ENCODE measurements around the gene BICDL1.

Gene BICDL1

DNA sequence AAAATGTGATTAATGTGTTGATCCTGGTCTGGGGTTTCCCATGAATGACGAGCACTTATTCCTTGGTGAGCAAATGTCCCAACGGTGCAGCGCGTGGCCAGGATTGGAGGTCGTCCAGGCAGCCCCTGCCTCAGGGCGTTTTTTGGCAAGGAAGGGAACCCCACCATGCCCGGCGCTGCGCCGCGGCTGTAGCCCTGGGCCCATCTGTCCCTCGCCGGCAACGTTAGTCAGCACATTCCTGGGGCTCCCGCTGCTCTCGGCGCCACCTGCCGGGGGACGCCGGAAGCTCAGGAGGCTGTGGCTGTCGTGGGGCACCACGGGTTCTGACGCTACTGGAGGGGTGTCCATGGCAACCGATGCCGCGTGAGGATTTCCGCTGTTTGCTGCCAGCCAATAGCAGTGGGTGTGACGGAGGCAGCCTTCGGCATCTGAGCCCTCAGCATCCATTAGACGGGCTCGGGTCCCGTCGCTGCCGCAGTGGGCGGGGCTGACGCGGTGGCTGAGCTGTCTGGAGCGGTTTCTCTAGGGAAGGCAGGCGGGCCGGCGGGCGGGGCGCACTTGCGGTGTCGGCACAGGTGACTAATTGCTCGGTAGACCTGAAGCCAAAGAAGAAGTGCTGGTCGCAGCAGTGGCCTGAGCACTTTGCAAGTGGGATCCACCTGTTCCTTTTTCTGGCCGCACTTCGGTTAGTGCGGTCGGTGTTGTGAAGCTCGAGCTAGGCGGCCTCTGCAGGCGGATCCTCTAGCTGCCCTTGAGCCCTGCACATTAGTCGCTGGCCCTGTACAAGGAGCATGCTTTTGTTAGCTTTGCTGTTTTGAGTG is 98.0 kb downstream of the BICDL1 start:
- DNase-seq = peak; percentile 97

DNA sequence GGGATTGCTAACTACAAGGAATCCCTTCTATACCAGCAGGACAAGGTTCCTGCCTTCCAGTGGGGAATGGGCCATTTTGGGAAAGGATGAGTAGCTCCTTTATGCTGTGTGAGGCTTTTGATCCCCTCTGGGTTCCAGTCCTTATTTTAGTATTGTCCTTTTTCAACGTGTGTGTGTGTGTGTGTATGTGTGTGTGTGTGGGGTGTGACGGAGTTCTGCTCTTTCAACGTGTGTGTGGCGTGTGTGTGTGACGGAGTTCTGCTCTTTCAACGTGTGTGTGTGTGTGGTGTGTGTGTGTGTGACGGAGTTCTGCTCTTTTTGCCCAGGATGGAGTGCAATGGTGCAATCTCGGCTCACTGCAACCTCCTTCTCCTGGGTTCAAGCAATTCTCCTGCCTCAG is 100.1 kb downstream of the BICDL1 start:
- DNase-seq = no peak

DNA sequence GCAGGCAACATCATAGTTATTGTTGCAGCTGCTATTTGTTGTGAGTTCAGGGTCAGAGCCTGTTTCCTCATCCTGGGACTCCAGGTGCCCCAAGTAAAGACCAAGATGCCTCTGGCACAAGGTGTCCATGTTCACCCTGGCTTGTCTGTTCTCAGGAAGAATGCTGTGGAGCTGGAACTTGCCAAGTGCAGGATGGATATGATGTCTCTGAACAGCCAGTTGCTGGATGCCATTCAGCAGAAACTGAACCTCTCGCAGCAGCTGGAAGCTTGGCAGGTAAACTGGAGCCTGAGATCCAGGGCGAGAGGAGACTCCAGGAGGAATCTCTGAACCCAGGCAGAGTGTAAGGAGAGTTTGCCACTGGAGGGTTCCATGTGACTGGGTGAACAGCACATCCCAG is 100.8 kb downstream of the BICDL1 start:
- no peak for DNase-seq

DNA sequence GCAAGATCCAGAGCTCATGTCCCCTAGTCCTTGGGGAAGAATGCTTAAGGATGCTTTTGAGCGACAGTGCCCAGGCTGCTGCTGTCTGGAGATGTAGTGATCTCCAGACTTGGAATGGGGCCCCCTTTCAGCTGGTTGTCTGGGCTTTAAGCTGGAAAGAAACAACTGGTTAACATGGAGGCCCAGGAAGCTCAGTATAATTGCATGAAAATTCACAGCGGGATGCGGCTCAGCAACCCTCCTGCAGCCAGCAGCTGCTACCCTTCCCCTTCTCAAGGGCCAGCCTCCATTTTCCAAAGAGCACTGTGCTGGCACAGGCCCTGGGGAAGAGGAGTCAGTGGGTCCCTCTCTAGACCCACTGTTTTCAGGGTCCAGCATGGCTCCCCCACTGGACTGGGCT is 101.2 kb downstream of the BICDL1 start:
- no peak for DNase-seq

DNA sequence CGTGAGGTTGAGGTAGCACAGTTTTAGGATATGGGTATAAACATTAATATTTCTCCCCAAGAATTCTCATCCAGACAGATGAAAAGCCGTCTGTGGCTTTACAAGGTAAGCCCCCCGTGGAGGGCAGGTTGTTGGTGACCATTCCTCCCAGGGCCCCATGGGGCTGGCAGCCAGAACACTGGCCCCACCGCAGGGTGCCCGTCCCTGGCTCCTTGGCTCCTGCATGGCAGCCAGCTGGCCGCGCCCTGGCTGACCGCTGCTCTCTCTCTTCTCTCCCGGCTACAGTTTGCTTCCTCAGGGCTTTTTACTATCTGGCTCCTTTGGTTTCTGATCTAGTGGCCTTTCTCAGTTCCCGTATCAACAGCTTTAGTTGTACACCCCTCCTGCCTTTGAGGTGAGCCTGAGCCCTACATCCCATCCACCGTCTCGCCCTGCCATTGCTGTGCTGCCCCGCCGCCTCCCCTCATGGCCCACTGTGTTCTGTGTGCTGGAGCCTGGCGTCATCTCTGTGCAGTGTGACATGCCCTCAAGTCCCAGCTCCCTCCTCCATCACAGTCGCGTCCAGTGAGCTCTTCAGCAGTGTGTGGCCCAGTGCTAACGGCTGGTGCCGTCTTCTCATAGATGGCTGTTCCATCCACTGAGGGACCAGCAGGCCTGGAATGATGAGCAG is 101.7 kb downstream of the BICDL1 start:
- DNase-seq = no peak

DNA sequence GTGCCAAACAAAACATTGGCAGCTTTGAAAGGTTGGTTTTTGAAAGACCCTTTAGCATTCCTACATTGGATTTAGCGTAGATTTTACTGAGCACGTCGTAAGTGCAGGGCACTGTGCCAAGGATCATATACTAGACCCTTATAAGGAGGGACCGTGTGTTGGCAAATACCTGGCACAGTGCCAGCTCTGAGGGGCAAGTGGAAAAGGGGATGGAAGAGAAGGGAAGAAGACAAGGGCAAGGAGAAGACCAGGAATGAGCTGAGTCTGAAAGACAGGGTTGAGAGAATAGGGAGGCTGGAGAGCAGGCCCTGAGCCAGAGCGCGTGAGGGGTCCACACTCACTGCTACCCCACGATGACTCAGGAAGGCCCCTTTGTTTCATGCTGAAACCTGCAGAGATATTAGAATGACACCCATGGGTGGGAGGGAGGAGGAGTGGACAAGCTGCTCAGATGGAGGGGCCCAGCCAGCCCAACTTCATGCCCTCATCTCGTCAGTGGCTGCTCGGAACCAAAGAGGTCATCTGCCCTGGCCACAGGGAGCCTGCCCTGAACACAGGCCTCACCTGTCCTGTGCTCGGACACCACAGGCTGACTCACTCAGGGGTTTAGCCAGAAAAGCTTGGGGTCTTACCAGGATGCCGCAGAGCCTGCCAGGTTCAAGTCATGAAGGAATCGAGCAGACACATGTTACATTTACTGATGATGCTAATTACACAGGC is 102.5 kb downstream of the BICDL1 start:
- no peak for DNase-seq

DNA sequence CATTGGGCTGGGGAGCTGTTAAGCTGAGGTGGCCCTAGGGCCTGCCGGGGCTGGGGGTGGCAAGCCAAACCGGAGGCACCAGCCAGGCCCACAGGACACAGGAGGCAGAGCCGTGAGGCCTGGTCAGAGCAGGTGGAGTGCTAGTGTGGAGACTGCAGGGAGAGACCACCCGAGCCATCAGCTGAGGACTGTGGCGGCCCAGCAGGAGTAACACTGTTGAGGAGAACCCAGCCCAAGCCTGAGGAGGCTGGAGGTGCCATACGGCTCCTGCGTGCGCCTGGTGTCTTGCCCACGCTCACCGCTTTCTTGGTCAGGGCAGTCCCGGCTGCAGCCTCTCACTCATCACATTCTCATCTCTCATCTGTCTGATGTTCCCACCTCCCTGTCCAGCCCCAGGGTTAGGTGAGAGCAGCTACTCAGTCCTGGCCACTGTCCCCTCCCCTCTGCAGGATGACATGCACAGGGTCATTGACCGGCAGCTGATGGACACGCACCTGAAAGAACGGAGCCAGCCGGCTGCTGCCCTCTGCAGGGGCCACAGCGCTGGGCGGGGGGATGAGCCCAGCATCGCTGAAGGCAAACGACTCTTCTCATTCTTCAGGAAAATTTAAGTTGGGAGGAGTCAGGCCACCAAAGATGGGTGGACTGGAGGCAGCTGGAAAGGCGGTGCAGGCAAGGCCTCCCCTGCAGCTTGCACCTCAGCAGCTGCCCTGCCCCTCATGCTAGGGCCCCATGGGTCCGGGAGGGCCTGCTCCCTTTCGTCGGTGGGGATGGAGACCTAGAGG is 103.7 kb downstream of the BICDL1 start:
- DNase-seq = no peak

DNA sequence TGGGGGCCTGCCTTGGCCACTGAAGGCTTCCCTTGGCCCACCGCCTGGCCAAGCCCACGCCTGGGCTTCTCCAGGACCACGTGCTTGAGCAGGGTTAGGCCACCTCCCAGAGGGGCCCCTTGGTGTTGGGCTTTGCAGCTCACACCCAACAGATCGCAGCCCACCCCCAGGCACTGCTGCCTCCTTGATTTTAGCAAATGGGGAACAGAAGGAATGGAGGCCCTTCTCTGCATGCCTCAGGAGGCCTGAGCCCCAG is 104.2 kb downstream of the BICDL1 start:
- no peak for DNase-seq

DNA sequence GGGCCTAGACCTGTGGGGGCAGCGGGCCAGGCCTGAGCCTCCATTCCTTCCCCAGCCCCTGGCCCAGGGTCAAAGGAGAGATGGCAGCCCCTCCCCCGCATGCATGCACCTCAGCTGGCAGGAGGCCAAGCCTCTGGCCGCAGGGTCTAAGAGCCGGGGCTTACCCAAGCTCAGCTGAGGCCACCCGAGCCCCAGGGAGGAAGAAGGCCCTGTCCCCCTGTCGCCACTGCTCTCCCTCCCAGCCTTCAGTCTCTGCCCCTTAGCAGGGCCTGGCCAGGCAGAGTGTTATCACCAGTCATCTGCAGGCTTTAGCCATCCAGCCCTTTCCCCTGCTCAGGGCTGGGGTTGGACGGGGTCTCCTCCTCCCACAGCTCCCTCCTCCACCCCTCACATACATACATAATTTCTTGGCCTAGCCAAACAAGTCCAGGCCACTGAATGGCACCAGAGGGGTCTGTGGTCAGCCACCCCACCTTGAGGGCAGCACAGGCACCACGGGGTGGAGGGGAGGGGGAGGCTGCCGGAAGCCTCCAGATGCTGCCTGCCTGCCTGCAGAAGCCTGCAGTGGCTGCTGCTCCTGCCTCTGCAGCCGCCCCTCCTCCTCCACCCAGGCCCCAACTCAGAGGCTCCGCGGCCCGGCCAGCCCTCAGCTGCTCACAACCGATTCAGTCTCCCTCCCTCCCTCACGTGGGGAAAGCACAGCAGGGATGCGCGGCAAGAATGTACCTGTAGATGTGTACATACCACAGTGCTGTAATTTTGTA is 104.7 kb downstream of the BICDL1 start:
- no peak for DNase-seq

DNA sequence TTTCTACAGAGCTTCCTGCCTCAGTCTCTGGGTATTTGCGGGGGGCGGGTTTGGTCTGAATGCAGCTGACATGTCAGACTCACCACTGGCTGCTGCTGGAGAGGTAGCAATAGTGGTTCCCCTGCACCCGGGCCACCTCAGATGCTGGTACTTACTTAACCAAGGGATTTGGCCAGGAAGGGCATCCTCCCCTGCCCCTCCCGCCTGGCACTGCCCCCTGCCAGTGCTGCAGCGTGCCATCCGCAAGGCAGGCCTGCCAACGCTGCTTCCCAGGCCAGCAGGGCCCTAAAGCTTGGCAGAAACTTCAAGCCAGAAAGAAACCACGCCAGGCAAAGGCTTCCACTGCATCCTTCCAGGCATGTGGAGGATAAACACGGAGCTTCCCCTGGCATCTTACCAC is 105.4 kb downstream of the BICDL1 start:
- DNase-seq = no peak

DNA sequence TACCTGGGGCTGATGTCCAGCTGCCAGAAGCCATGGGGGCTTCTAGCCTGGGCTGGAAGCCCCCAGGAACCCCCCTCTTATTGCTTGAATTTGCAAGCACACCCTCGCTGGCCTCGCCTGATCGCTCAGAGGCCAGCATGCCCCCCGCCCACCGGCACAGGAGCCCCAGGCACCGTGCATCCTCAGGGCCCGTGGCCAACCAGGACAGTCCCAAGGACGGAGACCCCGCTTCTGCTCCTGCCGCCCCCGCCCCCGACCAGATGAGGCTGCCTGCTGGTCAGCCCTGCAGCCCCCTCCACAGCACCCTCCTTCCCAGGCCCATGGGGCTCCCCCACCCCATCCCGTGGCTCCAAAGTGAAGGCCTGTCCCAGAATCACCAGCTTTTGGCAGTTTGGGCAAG is 106.3 kb downstream of the BICDL1 start:
- DNase-seq = no peak

DNA sequence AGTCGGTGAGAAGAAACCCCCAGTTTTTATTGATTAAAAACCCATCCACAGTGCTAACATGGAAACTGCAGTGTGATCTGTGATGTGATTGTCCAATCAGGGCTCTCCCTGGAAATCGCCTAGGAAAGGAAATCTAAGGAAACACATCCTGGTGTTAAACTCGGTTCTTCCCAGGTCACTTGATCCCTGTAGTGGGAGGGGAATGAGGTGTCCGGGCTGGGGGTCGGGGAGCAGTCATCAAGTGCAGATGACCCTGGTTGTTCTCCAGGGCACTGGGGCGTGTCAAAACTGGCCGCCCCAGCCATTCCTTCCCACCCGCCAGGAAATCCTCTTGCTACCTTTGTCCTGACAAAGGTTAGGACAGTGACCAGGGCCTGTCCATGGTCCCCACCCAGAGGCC is 106.7 kb downstream of the BICDL1 start:
- no peak for DNase-seq

DNA sequence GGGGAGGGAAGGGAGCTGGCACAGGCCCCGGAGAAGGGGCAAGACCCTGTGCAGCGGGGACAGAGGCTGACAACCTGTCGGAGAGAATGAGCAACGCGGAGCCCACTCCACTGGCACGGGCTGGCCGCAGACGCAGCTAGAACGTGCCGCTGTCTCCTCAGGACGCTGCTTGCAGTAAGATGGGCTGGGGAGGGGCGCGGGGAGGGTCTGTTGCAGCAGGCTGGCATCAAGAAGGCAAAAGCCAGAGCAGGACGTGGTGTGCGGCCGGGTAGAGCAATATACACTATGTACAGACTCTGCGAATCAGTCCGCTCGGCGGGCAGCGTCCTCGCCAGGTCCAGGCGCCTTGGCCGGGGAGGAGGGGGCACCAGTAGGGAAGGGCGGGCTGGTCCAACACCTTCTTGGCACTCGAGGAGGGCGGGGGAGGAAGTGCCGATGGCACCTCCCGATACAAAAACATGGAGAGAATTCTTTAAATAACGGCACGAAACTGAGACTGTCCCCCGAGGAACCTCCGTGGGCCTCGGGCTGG is 107.7 kb downstream of the BICDL1 start:
- no peak for DNase-seq

DNA sequence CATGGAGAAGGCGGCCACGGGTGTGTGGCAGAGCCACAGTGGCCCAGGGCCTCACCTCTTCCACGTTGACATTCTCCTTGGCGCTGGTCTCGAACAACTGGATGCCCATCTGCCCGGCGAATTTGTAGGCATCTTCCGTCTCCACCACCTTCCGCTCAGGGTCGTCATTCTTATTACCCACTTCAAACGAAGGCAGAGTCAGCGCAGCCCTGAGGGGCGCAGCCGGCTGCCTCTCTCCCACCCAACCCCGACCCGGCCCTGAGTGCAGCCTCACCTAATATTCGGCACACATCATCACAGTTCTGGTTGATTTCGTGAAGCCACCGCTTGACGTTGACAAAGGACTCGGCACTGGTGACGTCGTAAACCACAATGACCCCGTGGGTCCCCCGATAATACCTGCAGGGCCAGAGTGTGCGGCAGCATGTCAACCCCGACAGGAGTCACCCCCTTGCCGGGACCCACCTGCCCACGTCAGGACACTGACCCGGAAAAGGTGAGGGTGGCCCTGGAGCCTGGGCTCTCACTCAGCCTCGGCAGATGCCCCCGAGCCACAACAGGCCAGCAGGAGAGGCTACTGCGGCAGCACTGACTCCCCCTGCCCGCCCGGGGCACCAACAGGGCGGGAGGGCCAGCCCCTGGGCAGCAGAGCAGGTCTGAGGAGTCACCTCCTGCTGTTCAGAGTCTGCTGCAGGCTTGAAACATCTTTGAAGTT is 109.9 kb downstream of the BICDL1 start:
- DNase-seq = no peak

DNA sequence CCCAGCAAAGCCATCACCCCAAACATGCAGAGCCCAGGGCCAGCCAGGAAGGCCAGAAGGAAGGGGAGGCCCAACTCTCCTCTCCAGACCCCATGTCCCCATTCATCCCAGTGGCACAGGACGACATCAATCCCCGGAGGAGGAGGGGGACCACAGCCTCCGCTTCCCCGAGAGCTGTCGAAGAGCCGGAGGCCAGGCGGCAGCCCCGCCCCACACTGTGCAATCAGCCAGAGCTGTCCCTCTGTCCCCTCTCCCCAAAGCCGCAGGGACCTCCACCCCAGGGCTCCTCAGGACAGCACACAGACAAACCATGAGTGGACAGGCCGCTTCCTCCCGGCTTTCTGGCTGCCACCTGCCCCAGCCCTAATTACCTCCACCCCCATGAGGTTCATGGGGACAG is 110.7 kb downstream of the BICDL1 start:
- DNase-seq = no peak

DNA sequence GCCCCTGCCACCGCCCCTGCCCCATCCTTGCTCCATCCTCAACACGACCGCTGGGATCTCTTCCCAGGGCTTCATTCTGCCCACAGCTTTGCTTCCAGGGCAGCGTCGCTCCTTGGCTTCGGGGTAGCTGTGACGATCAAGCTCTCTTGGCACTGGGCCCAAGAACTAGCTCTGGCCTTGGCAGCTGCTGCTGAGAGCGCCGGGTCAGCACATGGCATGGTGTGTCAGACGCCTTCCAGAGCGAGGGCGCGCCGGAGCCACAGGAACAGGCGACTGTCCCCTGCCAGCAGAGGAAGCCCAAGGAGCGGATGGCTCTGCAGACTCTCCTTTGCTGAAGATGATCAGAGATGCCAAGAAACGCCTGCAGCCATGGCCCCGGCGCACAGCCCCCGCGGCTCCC is 111.6 kb downstream of the BICDL1 start:
- no peak for DNase-seq

DNA sequence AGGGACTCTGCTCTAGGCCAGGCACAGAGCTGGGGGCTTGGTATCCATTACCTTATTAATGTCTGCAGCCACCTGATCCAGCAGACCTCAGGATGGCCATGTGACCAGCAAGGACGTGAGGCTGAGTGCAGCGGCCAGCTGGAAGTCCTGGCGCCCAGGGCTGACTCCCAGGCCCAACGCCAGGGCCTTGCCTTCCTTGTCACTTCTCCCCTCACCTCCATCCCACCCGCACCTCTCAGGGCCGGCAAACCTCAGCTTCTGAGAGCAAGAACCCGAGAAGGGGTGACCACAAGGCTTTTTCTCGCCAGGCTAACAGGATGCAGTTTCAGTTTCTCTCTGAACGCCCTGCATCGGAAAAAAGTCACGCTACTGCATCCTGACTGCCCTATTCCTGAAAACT is 112.1 kb downstream of the BICDL1 start:
- no peak for DNase-seq

DNA sequence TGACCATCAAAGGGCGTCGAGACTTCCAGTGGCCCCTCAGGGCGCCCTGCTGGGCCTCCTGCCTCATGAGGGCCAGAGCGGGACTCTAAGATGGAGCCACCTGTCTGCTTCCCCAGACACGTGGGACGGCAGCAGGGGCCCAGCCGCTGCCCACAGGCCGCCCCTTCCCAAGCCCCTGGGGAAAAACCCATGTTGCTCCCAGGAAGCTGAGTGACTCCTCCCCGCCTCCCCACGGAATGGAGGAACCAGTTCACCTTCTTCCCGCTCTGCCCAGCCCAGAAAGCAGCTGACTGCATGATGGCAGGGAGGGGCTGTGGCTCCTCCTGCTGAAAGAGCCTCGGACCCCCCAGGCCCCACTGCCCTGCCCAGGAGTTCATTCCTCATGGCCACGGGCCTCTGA is 112.6 kb downstream of the BICDL1 start:
- DNase-seq = no peak

DNA sequence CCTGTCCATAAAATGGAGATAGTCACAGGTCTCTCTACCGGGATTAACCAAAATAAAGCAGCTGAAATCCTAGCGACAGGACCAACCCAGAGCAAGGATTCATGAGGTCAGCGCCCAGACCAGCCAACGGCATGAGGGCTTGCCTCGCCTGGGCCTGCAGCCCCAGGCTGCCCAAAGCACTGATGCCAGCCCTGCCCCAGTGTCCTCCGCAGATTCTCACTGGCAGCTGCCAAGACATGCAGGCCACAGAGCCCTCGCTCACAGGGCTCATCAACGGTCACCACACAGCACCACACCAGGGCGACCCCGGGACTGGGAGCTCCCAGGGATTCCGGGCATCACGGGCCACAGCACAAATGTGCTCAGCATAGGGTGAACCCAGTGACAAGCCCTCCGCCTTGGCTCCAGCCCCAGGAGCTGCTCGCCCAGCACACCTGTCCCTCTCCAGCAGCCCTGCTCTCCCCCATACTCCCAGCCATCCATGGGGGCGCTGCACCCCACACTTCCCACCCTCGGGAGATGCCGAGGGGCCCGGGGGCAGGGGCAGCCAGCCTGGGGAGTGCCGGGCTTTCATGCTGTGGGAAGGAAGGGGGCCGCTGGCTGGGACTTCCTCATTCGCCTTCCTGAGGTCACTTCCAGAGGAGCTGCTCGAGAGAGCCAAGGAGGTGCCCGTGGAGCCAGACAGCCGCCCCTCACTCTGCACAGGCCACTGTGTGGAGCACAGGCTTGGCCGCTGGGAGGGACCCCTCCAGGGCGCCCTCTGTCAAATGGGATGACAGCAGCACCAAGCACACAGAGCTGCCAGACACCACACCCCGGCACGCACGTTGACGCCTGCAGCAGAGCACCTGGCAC is 113.4 kb downstream of the BICDL1 start:
- DNase-seq = no peak

DNA sequence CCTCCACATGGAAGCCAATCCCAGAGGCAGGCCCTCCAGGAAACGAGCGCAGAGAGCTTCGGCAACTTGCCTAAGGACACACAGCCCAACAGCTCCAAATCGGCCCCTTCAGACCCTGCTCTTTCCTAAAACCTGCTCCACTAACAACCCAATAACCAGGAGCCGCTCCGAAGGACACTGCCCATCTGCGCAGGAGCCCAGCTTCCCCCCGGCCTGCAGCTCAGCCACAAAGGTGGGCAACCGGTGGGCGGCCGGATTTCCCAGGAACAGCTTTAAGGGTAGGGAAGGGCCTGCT is 114.0 kb downstream of the BICDL1 start:
- DNase-seq = no peak

DNA sequence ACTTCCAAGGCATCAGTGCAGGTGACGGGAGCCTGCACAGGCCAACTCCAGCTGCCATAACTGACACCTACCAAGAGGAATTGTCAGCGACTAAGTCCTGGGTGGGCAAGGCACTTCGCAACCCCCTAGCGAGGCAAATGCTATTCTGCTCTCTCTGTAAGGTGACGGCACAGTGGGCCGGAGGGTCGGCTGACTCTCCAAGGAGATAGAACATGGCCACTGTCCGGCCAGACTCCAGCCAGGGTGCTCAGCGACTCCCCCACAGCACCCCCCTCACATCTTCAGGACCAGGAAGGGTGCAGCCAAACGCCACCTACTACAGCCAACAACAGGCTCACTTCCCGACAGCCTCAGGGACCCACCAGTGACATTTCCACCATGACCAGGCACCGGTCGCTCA is 114.3 kb downstream of the BICDL1 start:
- no peak for DNase-seq
